K562 (cell line): Measurements from ENCODE around the gene TMEM89. TPM values are rescaled to one million over a fixed set of nuclear protein-coding genes. Genes with fewer than 3 reads are reported as not detected.

ENCODE experiments used
- ATAC-seq: fragments of 200-7000 bp; cut with Tn5 transposase; 3 replicates; pipeline ENCODE4 v1.9.1; 2020; ENCODE audit warnings: moderate library complexity
- BruUV-seq: library from RNA; stranded (reverse); fragments of 400-500 nt; replicated peaks from 2 replicates; lab custom pipeline; 2021; lab: Mats Ljungman, UMichigan
- CTCF ChIA-PET: fragments of 300-600 bp; formaldehyde crosslinking; extraction: SDS; loops from one replicate; lab custom pipeline; 2021; ENCODE audit warnings: low intra/inter-chr PET ratio; lab: Yijun Ruan, JAX
- POLR2A ChIA-PET: fragments of 300-600, 350-650 bp; sonication (Branson Sonifier 250); formaldehyde crosslinking; extraction: SDS; loops from one replicate; lab custom pipeline; 2021; ENCODE audit warnings: antibody characterized with exemption, inconsistent platforms; lab: Yijun Ruan, JAX
- DNase-seq, 4 experiments: peaks; one replicate each; pipeline versions ENCODE4 v3.0.0 to v3.0.0-alpha.2; 2011 to 2018; ENCODE audit warnings: low spot score in 3 of 4, mixed read lengths in 3 of 4; ENCODE audit errors: extremely low read depth in 1 of 4
- FAIRE-seq: peaks from 2 replicates; lab custom pipeline; 2011; peaks lifted over from hg19 to GRCh38; lab: Jason Lieb, UNC
- H2AFZ ChIP-seq: 2 replicates; pipeline ENCODE4 v1.6.0; 2011; ENCODE audit warnings: low read depth, low read length, control low read depth, inconsistent platforms
- H3K27ac ChIP-seq: fragments of 200-600 bp; 3 replicates; pipeline ENCODE4 v1.8.0; 2011; ENCODE audit warnings: low read depth, mild to moderate bottlenecking, control low read depth, inconsistent platforms, low read length, moderate library complexity, mixed read lengths; ENCODE audit errors: extremely low read depth
- H3K27me3 ChIP-seq, 2 experiments: fragments of 300-600 bp in 1 of 2; 2 replicates in 1 of 2; 3 replicates in 1 of 2; pipeline versions ENCODE4 v1.6.0 to v1.8.0; 2011; ENCODE audit warnings: inconsistent platforms in 2 of 2, low read length in 2 of 2, mild to moderate bottlenecking in 1 of 2, mixed read lengths in 1 of 2, moderate library complexity in 1 of 2; ENCODE audit not compliant: control insufficient read depth in 2 of 2, insufficient read depth in 2 of 2
- H3K36me3 ChIP-seq: fragments of 300-600 bp; 3 replicates; pipeline ENCODE4 v1.8.0; 2011; ENCODE audit warnings: mild to moderate bottlenecking, low read length, inconsistent platforms; ENCODE audit not compliant: control insufficient read depth, insufficient read depth
- H3K4me1 ChIP-seq, 2 experiments: fragments of 200-600 bp in 1 of 2; replicated peaks in 1 of 2; 2 replicates in 1 of 2; 3 replicates in 1 of 2; pipeline versions ENCODE4 v1.5.1 to v1.8.0; 2011; ENCODE audit warnings: inconsistent platforms in 2 of 2, low read length in 2 of 2, mild to moderate bottlenecking in 1 of 2, mixed read lengths in 1 of 2, moderate library complexity in 1 of 2; ENCODE audit not compliant: control insufficient read depth in 2 of 2, insufficient read depth in 2 of 2
- H3K4me2 ChIP-seq: 2 replicates; pipeline ENCODE4 v1.6.1; 2011; ENCODE audit warnings: low read length, control low read depth, inconsistent platforms, mixed read lengths; ENCODE audit not compliant: insufficient read depth
- H3K4me3 ChIP-seq: fragments of 200-600 bp; sonication (generic), shearing (Covaris generic); 2 replicates; pipeline ENCODE4 v1.5.1; 2016; ENCODE audit warnings: control low read depth, inconsistent platforms
- H3K79me2 ChIP-seq: fragments of 200-600 bp; 3 replicates; pipeline ENCODE4 v1.8.0; 2011; ENCODE audit warnings: low read length, inconsistent platforms; ENCODE audit not compliant: control insufficient read depth, insufficient read depth
- H3K9ac ChIP-seq, 2 experiments: 2 replicates each; pipeline versions ENCODE4 v1.6.0 to v1.6.1; 2011; ENCODE audit warnings: low read depth in 2 of 2, low read length in 2 of 2, control low read depth in 1 of 2, inconsistent platforms in 1 of 2, mild to moderate bottlenecking in 1 of 2, mixed read lengths in 1 of 2; ENCODE audit not compliant: insufficient read depth in 1 of 2
- H3K9me1 ChIP-seq: one replicate; pipeline ENCODE4 v1.6.0; 2011; ENCODE audit warnings: inconsistent platforms, mild to moderate bottlenecking, low read length, moderate library complexity; ENCODE audit not compliant: control insufficient read depth, insufficient read depth
- H3K9me3 ChIP-seq: replicated peaks from 2 replicates; pipeline ENCODE4 v1.5.1; 2011; ENCODE audit warnings: low read depth, low read length, inconsistent platforms; ENCODE audit not compliant: control insufficient read depth, insufficient read depth
- H4K20me1 ChIP-seq: replicated peaks from 2 replicates; pipeline ENCODE4 v1.6.1; 2011; ENCODE audit warnings: low read length, inconsistent platforms, mixed read lengths; ENCODE audit not compliant: control insufficient read depth, insufficient read depth
- EP400 ChIP-seq: fragments of 450-650 bp; IDR thresholded peaks from 2 replicates; pipeline ENCODE4 v1.6.1; 2017; ENCODE audit warnings: antibody characterized with exemption, mild to moderate bottlenecking, moderate library complexity
- HMG20A ChIP-seq: fragments of 450-650 bp; formaldehyde crosslinking; conservative IDR thresholded peaks from 2 replicates; pipeline ENCODE4 v1.4.0; 2020; ENCODE audit warnings: mild to moderate bottlenecking, mixed read lengths
- MCM3 ChIP-seq: fragments of 450-650 bp; IDR thresholded peaks from 2 replicates; pipeline ENCODE4 v1.6.1; 2016
- NONO ChIP-seq, 2 experiments: fragments of 200-400 bp in 1 of 2; fragments of 450-650 bp in 1 of 2; formaldehyde crosslinking in 1 of 2; IDR thresholded peaks; 2 replicates each; pipeline ENCODE4 v1.6.1; 2017; ENCODE audit warnings: low read depth in 2 of 2, mild to moderate bottlenecking in 2 of 2, moderate library complexity in 2 of 2, low read length in 1 of 2
- SLC30A9 ChIP-seq: fragments of 250-450 bp; sonication (Bioruptor Pico); IDR thresholded peaks from 2 replicates; pipeline ENCODE4 v1.8.0; 2022; ENCODE audit warnings: mild to moderate bottlenecking, moderate library complexity
- TRIM24 ChIP-seq, 2 experiments: fragments of 450-650 bp; IDR thresholded peaks; 2 replicates each; pipeline ENCODE4 v1.6.1; 2016
- ZNF239 ChIP-seq: fragments of 250-450 bp; sonication (Bioruptor Pico); IDR thresholded peaks from 2 replicates; pipeline ENCODE4 v1.4.0; 2020; ENCODE audit warnings: mild to moderate bottlenecking
- WGBS: fragments of 100-300 bp; shearing (Covaris generic); methylation state at CpG from one replicate; pipeline ENCODE4 v1.1.6; 2016; ENCODE audit warnings: low coverage, mixed read lengths; ENCODE audit not compliant: insufficient coverage; ENCODE audit errors: missing lambda C conversion rate; 5-methylcytosine and 5-hydroxymethylcytosine counted together
- in situ Hi-C: fragments of 300-500 bp; cut with MboI; formaldehyde crosslinking; loops from 4 replicates; pipeline ENCODE4 v1.15.0; 2018; ENCODE audit warnings: inconsistent platforms, mixed read lengths
- intact Hi-C: fragments of 100-400 bp; cut with micrococcal nuclease; formaldehyde crosslinking; loops from 2 replicates; pipeline ENCODE4 v1.14.2; 2022
- polyA plus RNA-seq, 8 experiments: library from polyadenylated mRNA; depleted of rRNA in 4 of 8; stranded (reverse) in 5 of 8; unstranded in 3 of 8; fragments of >200 nt; fragmentation: Nextera tagmentation in 2 of 8; fragmentation: Illumina TruSeq in 1 of 8; extraction: Ambion mirVana in 2 of 8; extraction: Trizol in 1 of 8; gene quantifications; 2 replicates each; pipeline versions ENCODE4 v1.2.1 to v1.2.3, GENCODE V29; 2011 to 2014; ENCODE audit warnings: inconsistent platforms in 1 of 8, missing spikeins in 1 of 8
- total RNA-seq, 7 experiments: library from RNA; depleted of rRNA in 6 of 7; stranded (reverse); fragments of >200 nt in 6 of 7; fragmentation: Illumina TruSeq in 2 of 7; extraction: Trizol in 2 of 7; gene quantifications; 2 replicates each; pipeline versions ENCODE4 v1.2.1 to v1.2.3, GENCODE V29; 2011 to 2021; ENCODE audit warnings: low replicate concordance in 1 of 7
- TF ChIP-seq, protein P1 (sequence below): fragments of 200-800 bp; sonication (Bioruptor generic); IDR thresholded peaks from 2 replicates; pipeline ENCODE4 v1.6.1; 2016; ENCODE audit warnings: missing genetic modification characterization, missing compliant biosample characterization
- TF ChIP-seq, protein P2 (sequence below): fragments of 250-450 bp; sonication (Bioruptor Pico); IDR thresholded peaks from 2 replicates; pipeline ENCODE4 v1.8.0; 2022; ENCODE audit warnings: moderate library complexity, mild to moderate bottlenecking, inconsistent platforms
- TF ChIP-seq, protein P3 (sequence below): fragments of 200-800 bp; sonication (Bioruptor generic); IDR thresholded peaks from 2 replicates; pipeline ENCODE4 v1.6.1; 2017; ENCODE audit warnings: missing genetic modification characterization, missing compliant biosample characterization

Gene TMEM89
- total and polyA plus RNA-seq, 9 of the 15 experiments (the other 6 are each of a cell fraction or from before 2014, with no cell fraction given), result not detected

DNA sequence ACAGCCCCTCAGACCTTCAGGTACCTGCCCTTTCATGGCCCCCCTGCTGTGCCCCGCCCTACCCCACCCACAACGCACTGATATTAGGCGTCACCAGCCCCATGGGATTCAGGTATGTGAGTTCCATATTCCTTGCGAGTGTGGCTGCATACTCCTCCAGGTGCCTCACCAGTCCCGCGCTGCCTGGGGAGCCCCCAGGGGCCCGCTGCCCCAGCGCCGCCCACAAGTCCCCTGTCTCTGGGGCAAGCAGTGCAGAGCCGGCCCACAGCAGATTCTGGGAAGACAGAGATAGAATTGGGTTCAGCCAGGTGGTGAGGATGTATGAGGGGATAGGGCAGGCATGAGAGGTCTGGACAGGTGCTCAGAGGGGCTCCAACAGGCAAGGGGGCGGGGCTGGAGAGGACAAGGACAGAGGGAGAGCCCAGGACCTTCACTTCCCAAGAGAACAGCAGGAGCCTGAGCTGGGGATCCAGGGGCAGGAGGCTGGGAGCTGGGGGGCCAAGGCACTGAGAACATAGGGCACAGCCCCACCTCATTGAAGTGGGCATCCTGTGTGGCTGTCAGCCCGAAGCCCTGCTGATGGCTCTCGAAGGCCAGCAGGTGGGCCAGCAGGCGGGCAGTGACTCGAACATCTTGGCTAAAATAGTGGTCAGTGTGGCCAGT lies 26.8 kb upstream of the TMEM89 start (continued):
- TF ChIP-seq, protein P1, sequence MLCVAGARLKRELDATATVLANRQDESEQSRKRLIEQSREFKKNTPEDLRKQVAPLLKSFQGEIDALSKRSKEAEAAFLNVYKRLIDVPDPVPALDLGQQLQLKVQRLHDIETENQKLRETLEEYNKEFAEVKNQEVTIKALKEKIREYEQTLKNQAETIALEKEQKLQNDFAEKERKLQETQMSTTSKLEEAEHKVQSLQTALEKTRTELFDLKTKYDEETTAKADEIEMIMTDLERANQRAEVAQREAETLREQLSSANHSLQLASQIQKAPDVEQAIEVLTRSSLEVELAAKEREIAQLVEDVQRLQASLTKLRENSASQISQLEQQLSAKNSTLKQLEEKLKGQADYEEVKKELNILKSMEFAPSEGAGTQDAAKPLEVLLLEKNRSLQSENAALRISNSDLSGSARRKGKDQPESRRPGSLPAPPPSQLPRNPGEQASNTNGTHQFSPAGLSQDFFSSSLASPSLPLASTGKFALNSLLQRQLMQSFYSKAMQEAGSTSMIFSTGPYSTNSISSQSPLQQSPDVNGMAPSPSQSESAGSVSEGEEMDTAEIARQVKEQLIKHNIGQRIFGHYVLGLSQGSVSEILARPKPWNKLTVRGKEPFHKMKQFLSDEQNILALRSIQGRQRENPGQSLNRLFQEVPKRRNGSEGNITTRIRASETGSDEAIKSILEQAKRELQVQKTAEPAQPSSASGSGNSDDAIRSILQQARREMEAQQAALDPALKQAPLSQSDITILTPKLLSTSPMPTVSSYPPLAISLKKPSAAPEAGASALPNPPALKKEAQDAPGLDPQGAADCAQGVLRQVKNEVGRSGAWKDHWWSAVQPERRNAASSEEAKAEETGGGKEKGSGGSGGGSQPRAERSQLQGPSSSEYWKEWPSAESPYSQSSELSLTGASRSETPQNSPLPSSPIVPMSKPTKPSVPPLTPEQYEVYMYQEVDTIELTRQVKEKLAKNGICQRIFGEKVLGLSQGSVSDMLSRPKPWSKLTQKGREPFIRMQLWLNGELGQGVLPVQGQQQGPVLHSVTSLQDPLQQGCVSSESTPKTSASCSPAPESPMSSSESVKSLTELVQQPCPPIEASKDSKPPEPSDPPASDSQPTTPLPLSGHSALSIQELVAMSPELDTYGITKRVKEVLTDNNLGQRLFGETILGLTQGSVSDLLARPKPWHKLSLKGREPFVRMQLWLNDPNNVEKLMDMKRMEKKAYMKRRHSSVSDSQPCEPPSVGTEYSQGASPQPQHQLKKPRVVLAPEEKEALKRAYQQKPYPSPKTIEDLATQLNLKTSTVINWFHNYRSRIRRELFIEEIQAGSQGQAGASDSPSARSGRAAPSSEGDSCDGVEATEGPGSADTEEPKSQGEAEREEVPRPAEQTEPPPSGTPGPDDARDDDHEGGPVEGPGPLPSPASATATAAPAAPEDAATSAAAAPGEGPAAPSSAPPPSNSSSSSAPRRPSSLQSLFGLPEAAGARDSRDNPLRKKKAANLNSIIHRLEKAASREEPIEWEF (CRISPR knock-in tag), result no peak

DNA sequence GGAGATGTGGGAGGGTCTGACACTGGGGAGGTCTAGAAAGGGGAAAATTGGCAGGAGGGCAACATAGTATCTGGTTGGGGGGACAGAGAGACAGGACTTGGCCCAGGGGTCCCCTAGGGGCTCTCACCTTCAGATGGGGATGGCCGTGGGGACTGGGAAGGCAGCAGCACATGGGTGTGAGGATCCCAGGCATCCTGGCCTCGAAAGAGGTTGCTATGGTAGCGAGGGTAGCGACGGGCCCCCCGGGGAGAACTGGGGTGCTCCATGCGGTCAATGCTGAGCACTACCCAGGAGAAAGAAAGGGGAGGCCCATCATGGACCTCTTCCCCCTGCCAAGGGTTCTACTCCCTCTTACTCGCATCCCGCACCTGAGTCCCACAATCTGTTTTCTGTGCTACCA lies 26.1 kb upstream of the TMEM89 start:
- Histone ChIP-seq H3K4me2 (no peak overlapping the region), H2AFZ (no peak overlapping the region), H3K27ac (no peak overlapping the region), H3K9me1 (no peaks in the 10 kb centered on the region)
- no peak for ATAC-seq
- BruUV-seq, result no TSS peak
- TF ChIP-seq EP400, result no peak
- TF ChIP-seq, protein P2, sequence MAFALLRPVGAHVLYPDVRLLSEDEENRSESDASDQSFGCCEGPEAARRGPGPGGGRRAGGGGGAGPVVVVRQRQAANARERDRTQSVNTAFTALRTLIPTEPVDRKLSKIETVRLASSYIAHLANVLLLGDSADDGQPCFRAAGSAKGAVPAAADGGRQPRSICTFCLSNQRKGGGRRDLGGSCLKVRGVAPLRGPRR, result no peak
- TF ChIP-seq SLC30A9 (CRISPR knock-in tag), result no peak
- TF ChIP-seq NONO (IDR thresholded peaks at IDR 0.05; ENCODE audit: low read depth in 2 of 2, low read length in 1 of 2), result no peak
- no peak for TF ChIP-seq HMG20A (CRISPR knock-in tag)
- no peak for TF ChIP-seq MCM3
- TF ChIP-seq, protein P3, sequence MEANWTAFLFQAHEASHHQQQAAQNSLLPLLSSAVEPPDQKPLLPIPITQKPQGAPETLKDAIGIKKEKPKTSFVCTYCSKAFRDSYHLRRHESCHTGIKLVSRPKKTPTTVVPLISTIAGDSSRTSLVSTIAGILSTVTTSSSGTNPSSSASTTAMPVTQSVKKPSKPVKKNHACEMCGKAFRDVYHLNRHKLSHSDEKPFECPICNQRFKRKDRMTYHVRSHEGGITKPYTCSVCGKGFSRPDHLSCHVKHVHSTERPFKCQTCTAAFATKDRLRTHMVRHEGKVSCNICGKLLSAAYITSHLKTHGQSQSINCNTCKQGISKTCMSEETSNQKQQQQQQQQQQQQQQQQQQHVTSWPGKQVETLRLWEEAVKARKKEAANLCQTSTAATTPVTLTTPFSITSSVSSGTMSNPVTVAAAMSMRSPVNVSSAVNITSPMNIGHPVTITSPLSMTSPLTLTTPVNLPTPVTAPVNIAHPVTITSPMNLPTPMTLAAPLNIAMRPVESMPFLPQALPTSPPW (CRISPR knock-in tag), result no peak
- TF ChIP-seq ZNF239 (CRISPR knock-in tag), result no peak
- no peak for TF ChIP-seq TRIM24 (IDR thresholded peaks at IDR 0.05)
- TF ChIP-seq, all 486 proteins: peak for 0
- ChIA-PET POLR2A (no interaction called here), CTCF (no interaction called here)
- DNase-seq (no peak), FAIRE-seq (no peak)
- H3K79me2 ChIP-seq, result no peaks in the 10 kb centered on the region
- intact Hi-C loops (no loop called here), in situ Hi-C loops (no loop called here)
- no peaks in the 10 kb centered on the region for H3K36me3 ChIP-seq
- H3K27me3 ChIP-seq, result no peaks in the 10 kb centered on the region
- peaks cover 0 to 25% of the 10 kb centered on the region in 2 experiments; a peak in 2 of 5 replicates for H3K4me1 ChIP-seq
- no peak overlapping the region for H3K4me3 ChIP-seq
- no peaks in the 10 kb centered on the region for H4K20me1 ChIP-seq
- no peaks in the 10 kb centered on the region for H3K9me3 ChIP-seq
- 29% methylated on average over 7 of the region's 9 CpGs for WGBS
- no peak overlapping the region; a peak in 1 of 4 replicates for H3K9ac ChIP-seq
